Body of pancreas (tissue), 4 donors: ENCODE data around the gene ATE1.
"Not testable (repeated sequence)": the region's sequence is repeated elsewhere in the genome, so short reads cannot be mapped to it uniquely, and the experiment has no call there.

Source experiments
- CTCF ChIP-seq, 7 experiments: fragments of 450-650 bp in 4 of 7; fragments of 200-600 bp in 3 of 7; sonication (generic) in 3 of 7; IDR thresholded peaks; one replicate each; pipeline ENCODE4 v1.5.1; 2016 to 2019; ENCODE audit warnings: antibody characterized with exemption in 7 of 7
- POLR2A ChIP-seq, 3 donors: fragments of 450-650 bp; IDR thresholded peaks; one replicate each; pipeline ENCODE4 v1.6.1; 2016; ENCODE audit warnings: antibody characterized with exemption in 3 of 3, mild to moderate bottlenecking in 2 of 3

- not testable (repeated sequence) for TF ChIP-seq CTCF, POLR2A (IDR thresholded peaks at IDR 0.05)
Observed at GRCh38 chr10:121918800-121919199, 9.0 kb downstream of the ATE1 start.
